Measurements from ENCODE around the gene EXT2. TPM values are rescaled to one million over a fixed set of nuclear protein-coding genes. Genes with fewer than 3 reads are reported as not detected.
A peak's percentile ranks its signal among the peaks of the same experiment; 100 is the strongest.

The EXT2 gene
- total and polyA plus RNA-seq, 4 experiments from 2014 or later = 28.2 to 48.5 (median 35.7) TPM

GRCh38 chr11:44097821-44098220, 2.3 kb downstream of the EXT2 start:
- ChIA-PET CTCF (ENCODE audit: partially characterized antibody) (interaction anchor here (0.9 kb wide), 1 partner anchor 28 kb away, joined by 4 read pairs; no protein-coding TSS in a partner anchor), POLR2A (ENCODE audit: partially characterized antibody) (no interaction called here)
- Mint-ChIP-seq H3K27ac (peak overlapping the region in 2 of 7 donors; percentile 8 to 55), H3K9me3 (peaks cover 0 to 2% (median 0%) of the 10 kb centered on the region in 8 donors), H3K4me1 (peaks cover 34 to 67% (median 46%) of the 10 kb centered on the region in 4 donors), H3K4me3 (peak overlapping the region in 6 of 8 donors; percentile 16 to 63 (median 24)), H3K36me3 (peaks cover 5 to 7% of the 10 kb centered on the region in 2 donors), H3K27me3 (no peaks in the 10 kb centered on the region)
- Histone ChIP-seq H3K27ac (ENCODE audit: low read depth, low read length) (no peak overlapping the region), H3K4me1 (ENCODE audit: insufficient read depth, low read length) (peaks cover 43% of the 10 kb centered on the region), H3K9me3 (ENCODE audit: control insufficient read depth in 1 of 2, low read length in 2 of 2) (no peaks in the 10 kb centered on the region), H3K27me3 (ENCODE audit: insufficient read depth, low read length) (no peaks in the 10 kb centered on the region), H3K4me3 (ENCODE audit: low read length in 2 of 2) (no peak overlapping the region), H3K36me3 (ENCODE audit: insufficient read depth, low read length) (no peaks in the 10 kb centered on the region)
- intact Hi-C loops (cut with micrococcal nuclease) = no loop called here
- DNase-seq = no peak

GRCh38 chr11:44101098-44101497, 5.6 kb downstream of the EXT2 start:
- H3K27ac Mint-ChIP-seq = no peak overlapping the region
- CTCF ChIA-PET (ENCODE audit: partially characterized antibody) = interaction anchor here (0.8 to 10.7 kb wide), 3 partner anchors 9 to 35 kb away, joined by 3 to 135 read pairs (median 6); partner anchors contain the start of genes ACCS and EXT2

GRCh38 chr11:44104481-44105294, 9.2 kb downstream of the EXT2 start:
- H3K4me3 Mint-ChIP-seq = no peak overlapping the region
- POLR2A ChIA-PET (ENCODE audit: partially characterized antibody) = interaction anchor here (0.9 kb wide), 1 partner anchor 9 kb away, joined by 3 read pairs; the partner anchor contains the start of gene EXT2
- H3K27me3 Mint-ChIP-seq = no peaks in the 10 kb centered on the region
- H3K4me1 Mint-ChIP-seq = peaks cover 13 to 40% (median 24%) of the 10 kb centered on the region in 4 donors
- CTCF ChIA-PET (ENCODE audit: partially characterized antibody) = interaction anchor here (0.8 to 10.7 kb wide), 6 partner anchors 8 to 432 kb away, joined by 3 to 135 read pairs (median 4); partner anchors contain the start of gene EXT2
- intact Hi-C loops (cut with micrococcal nuclease) = no loop called here
- peaks cover 13 to 25% of the 10 kb centered on the region in 2 donors for H3K36me3 Mint-ChIP-seq
- H3K4me3 ChIP-seq (ENCODE audit: low read length in 2 of 2) = no peak overlapping the region
- peaks cover 14% of the 10 kb centered on the region for H3K4me1 ChIP-seq (ENCODE audit: insufficient read depth, low read length)
- no peak overlapping the region for H3K27ac ChIP-seq (ENCODE audit: low read depth, low read length)
- H3K27me3 ChIP-seq (ENCODE audit: insufficient read depth, low read length) = no peaks in the 10 kb centered on the region
- peak overlapping the region in 1 of 7 donors; percentile 20 for H3K27ac Mint-ChIP-seq
- H3K9me3 Mint-ChIP-seq = peaks cover 0 to 2% (median 0%) of the 10 kb centered on the region in 8 donors
- no peak for DNase-seq
- no peaks in the 10 kb centered on the region for H3K9me3 ChIP-seq (ENCODE audit: control insufficient read depth in 1 of 2, low read length in 2 of 2)
- H3K36me3 ChIP-seq (ENCODE audit: insufficient read depth, low read length) = peaks cover 14% of the 10 kb centered on the region

More at GRCh38 chr11:44101098-44101497, 5.6 kb downstream of the EXT2 start:
- Mint-ChIP-seq H3K4me3 (no peak overlapping the region), H3K27me3 (no peaks in the 10 kb centered on the region), H3K9me3 (peaks cover 0 to 2% (median 0%) of the 10 kb centered on the region in 8 donors), H3K4me1 (peaks cover 25 to 63% (median 38%) of the 10 kb centered on the region in 4 donors), H3K36me3 (peaks cover 7 to 11% of the 10 kb centered on the region in 2 donors)
- POLR2A ChIA-PET (ENCODE audit: partially characterized antibody) = no interaction called here
- intact Hi-C loops (cut with micrococcal nuclease) = no loop called here
- no peaks in the 10 kb centered on the region for H3K36me3 ChIP-seq (ENCODE audit: insufficient read depth, low read length)
- H3K4me3 ChIP-seq (ENCODE audit: low read length in 2 of 2) = no peak overlapping the region
- peaks cover 28% of the 10 kb centered on the region for H3K4me1 ChIP-seq (ENCODE audit: insufficient read depth, low read length)
- H3K9me3 ChIP-seq (ENCODE audit: control insufficient read depth in 1 of 2, low read length in 2 of 2) = no peaks in the 10 kb centered on the region
- H3K27me3 ChIP-seq (ENCODE audit: insufficient read depth, low read length) = no peaks in the 10 kb centered on the region
- DNase-seq = no peak
- H3K27ac ChIP-seq (ENCODE audit: low read depth, low read length) = no peak overlapping the region

- peak overlapping the region in 1 of 7 donors; percentile 31 for H3K27ac Mint-ChIP-seq
- no peaks in the 10 kb centered on the region for H3K27me3 Mint-ChIP-seq
- CTCF ChIA-PET (ENCODE audit: partially characterized antibody) = interaction anchor here (1.2 to 10.7 kb wide), 3 partner anchors 11 to 431 kb away, joined by 3 to 135 read pairs (median 10); partner anchors contain the start of gene EXT2
- no peaks in the 10 kb centered on the region for H3K27me3 ChIP-seq (ENCODE audit: insufficient read depth, low read length)
- peaks cover 14% of the 10 kb centered on the region for H3K36me3 ChIP-seq (ENCODE audit: insufficient read depth, low read length)
- no peak overlapping the region for H3K4me3 ChIP-seq (ENCODE audit: low read length in 2 of 2)
- no peak overlapping the region for H3K4me3 Mint-ChIP-seq
- intact Hi-C loops (cut with micrococcal nuclease) = no loop called here
- POLR2A ChIA-PET (ENCODE audit: partially characterized antibody) = no interaction called here
- DNase-seq = no peak
- H3K27ac ChIP-seq (ENCODE audit: low read depth, low read length) = no peak overlapping the region
- peaks cover 4% of the 10 kb centered on the region for H3K4me1 ChIP-seq (ENCODE audit: insufficient read depth, low read length)
- H3K4me1 Mint-ChIP-seq = peaks cover 9 to 20% (median 11%) of the 10 kb centered on the region in 4 donors
- H3K9me3 Mint-ChIP-seq = no peaks in the 10 kb centered on the region
- H3K9me3 ChIP-seq (ENCODE audit: control insufficient read depth in 1 of 2, low read length in 2 of 2) = no peaks in the 10 kb centered on the region
- peaks cover 25 to 46% of the 10 kb centered on the region in 2 donors for H3K36me3 Mint-ChIP-seq
Measured at GRCh38 chr11:44108260-44108659, 12.8 kb downstream of the EXT2 start.

GRCh38 chr11:44110231-44110679, 14.8 kb downstream of the EXT2 start:
- no peaks in the 10 kb centered on the region for H3K27me3 Mint-ChIP-seq
- DNase-seq = peak; percentile 31 to 44 (median 39)
- Histone ChIP-seq H3K4me1 (ENCODE audit: insufficient read depth, low read length) (peaks cover 4% of the 10 kb centered on the region), H3K27ac (ENCODE audit: low read depth, low read length) (no peak overlapping the region), H3K36me3 (ENCODE audit: insufficient read depth, low read length) (peaks cover 26% of the 10 kb centered on the region), H3K27me3 (ENCODE audit: insufficient read depth, low read length) (no peaks in the 10 kb centered on the region), H3K9me3 (ENCODE audit: control insufficient read depth in 1 of 2, low read length in 2 of 2) (no peaks in the 10 kb centered on the region), H3K4me3 (ENCODE audit: low read length in 2 of 2) (no peak overlapping the region)
- peaks cover 44 to 63% of the 10 kb centered on the region in 2 donors for H3K36me3 Mint-ChIP-seq
- POLR2A ChIA-PET (ENCODE audit: partially characterized antibody) = no interaction called here
- CTCF ChIA-PET (ENCODE audit: partially characterized antibody) = interaction anchor here (0.9 to 10.7 kb wide), 7 partner anchors 9 to 429 kb away, joined by 3 to 135 read pairs (median 4); partner anchors contain the start of gene EXT2
- H3K9me3 Mint-ChIP-seq = no peaks in the 10 kb centered on the region
- intact Hi-C loops (cut with micrococcal nuclease) = no loop called here
- H3K27ac Mint-ChIP-seq = peak overlapping the region in 5 of 7 donors; percentile 65 to 89 (median 87)
- H3K4me3 Mint-ChIP-seq = no peak overlapping the region
- H3K4me1 Mint-ChIP-seq = peaks cover 6 to 8% (median 7%) of the 10 kb centered on the region in 4 donors

- Mint-ChIP-seq H3K4me1 (peaks cover 6 to 9% (median 7%) of the 10 kb centered on the region in 4 donors), H3K36me3 (peaks cover 62 to 78% of the 10 kb centered on the region in 2 donors), H3K27ac (no peak overlapping the region), H3K9me3 (no peaks in the 10 kb centered on the region), H3K4me3 (no peak overlapping the region), H3K27me3 (no peaks in the 10 kb centered on the region)
- Histone ChIP-seq H3K36me3 (ENCODE audit: insufficient read depth, low read length) (peaks cover 33% of the 10 kb centered on the region), H3K4me3 (ENCODE audit: low read length in 2 of 2) (no peak overlapping the region), H3K27ac (ENCODE audit: low read depth, low read length) (no peak overlapping the region), H3K9me3 (ENCODE audit: control insufficient read depth in 1 of 2, low read length in 2 of 2) (no peaks in the 10 kb centered on the region), H3K4me1 (ENCODE audit: insufficient read depth, low read length) (peaks cover 4% of the 10 kb centered on the region), H3K27me3 (ENCODE audit: insufficient read depth, low read length) (no peaks in the 10 kb centered on the region)
- intact Hi-C loops (cut with micrococcal nuclease) = no loop called here
- POLR2A ChIA-PET (ENCODE audit: partially characterized antibody) = no interaction called here
- CTCF ChIA-PET (ENCODE audit: partially characterized antibody) = no interaction called here
- no peak for DNase-seq
Measured at GRCh38 chr11:44112091-44112821, 16.8 kb downstream of the EXT2 start.
